Mucosa of rectum (tissue), 2 donors: ENCODE results near the gene LARP7.
"Not testable (repeated sequence)": the region's sequence is repeated elsewhere in the genome, so short reads cannot be mapped to it uniquely, and the experiment has no call there.

Experiments
- H3K27ac ChIP-seq, 2 donors: one replicate each; pipeline ENCODE4 v1.7.0; 2013; ENCODE audit warnings: inconsistent platforms in 2 of 2, low read depth in 2 of 2, low read length in 2 of 2
- H3K27me3 ChIP-seq, 2 donors: one replicate each; pipeline ENCODE4 v1.7.0; 2013; ENCODE audit warnings: low read length in 2 of 2; ENCODE audit not compliant: control insufficient read depth in 2 of 2, insufficient read depth in 2 of 2
- H3K36me3 ChIP-seq, 2 donors: one replicate each; pipeline ENCODE4 v1.7.0; 2013; ENCODE audit warnings: low read length in 2 of 2; ENCODE audit not compliant: control insufficient read depth in 2 of 2, insufficient read depth in 2 of 2
- H3K4me1 ChIP-seq, 2 donors: one replicate each; pipeline ENCODE4 v1.7.0; 2013; ENCODE audit warnings: low read length in 2 of 2, mild to moderate bottlenecking in 1 of 2; ENCODE audit not compliant: control insufficient read depth in 2 of 2, insufficient read depth in 2 of 2
- H3K4me3 ChIP-seq, 2 donors: one replicate each; pipeline ENCODE4 v1.7.0; 2013; ENCODE audit warnings: low read length in 2 of 2
- H3K9ac ChIP-seq, 2 donors: one replicate each; pipeline ENCODE4 v1.7.0; 2013; ENCODE audit warnings: low read length in 2 of 2, low read depth in 1 of 2, mild to moderate bottlenecking in 1 of 2
- H3K9me3 ChIP-seq, 2 donors: one replicate each; pipeline ENCODE4 v1.7.0; 2013; ENCODE audit warnings: low read length in 2 of 2; ENCODE audit not compliant: control insufficient read depth in 2 of 2
- donor health status: healthy.
- donor health status: Normal muscosa, but diverticular disease.

Gene LARP7

DNA sequence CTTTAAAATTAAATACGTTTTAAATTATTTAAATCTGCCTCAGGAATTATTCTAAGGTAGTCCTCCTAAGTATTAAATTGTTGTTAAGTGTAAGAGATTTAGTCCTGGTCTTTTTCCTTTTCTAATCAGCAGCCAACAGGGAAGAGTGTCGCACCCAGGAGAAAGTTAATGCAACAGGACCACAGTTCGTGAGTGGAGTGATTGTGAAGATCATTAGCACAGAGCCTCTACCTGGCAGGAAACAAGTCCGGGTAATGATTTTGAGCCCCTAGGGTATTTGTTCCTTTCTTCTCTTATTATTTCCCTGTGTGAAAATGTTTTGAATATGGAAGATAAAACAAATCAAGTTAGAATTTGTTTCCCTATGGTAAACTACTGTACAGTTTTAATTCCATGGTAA, 13.4 kb downstream of the LARP7 start:
- H3K4me3 ChIP-seq = no peak overlapping the region
- H3K4me1 ChIP-seq = no peaks in the 10 kb centered on the region
- no peaks in the 10 kb centered on the region for H3K9me3 ChIP-seq
- no peak overlapping the region for H3K27ac ChIP-seq
- H3K27me3 ChIP-seq = no peaks in the 10 kb centered on the region
- peaks cover 64 to 78% of the 10 kb centered on the region in 2 donors for H3K36me3 ChIP-seq
- no peak overlapping the region for H3K9ac ChIP-seq

DNA sequence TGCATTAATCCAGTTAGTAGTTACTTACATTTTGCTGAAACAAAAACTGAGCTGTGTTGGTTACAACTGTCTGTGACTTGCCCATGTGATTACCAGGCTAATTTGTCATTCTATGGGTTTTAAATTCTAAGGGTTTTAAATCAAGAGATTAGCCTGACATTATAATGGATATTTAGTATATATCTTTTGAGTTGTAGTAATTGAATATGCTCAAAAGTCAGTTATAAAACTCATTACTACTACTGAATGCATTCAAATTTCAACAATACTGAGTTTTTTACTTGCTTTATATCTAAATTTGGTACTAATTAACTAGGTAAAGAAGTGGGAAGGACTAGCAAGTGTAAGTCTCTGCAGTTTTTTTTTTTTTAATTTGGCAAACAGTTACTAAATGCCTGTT, 14.7 kb downstream of the LARP7 start:
- peaks cover 63 to 71% of the 10 kb centered on the region in 2 donors for H3K36me3 ChIP-seq
- no peaks in the 10 kb centered on the region for H3K4me1 ChIP-seq
- no peaks in the 10 kb centered on the region for H3K9me3 ChIP-seq
- no peaks in the 10 kb centered on the region for H3K27me3 ChIP-seq
- H3K27ac ChIP-seq = no peak overlapping the region
- no peak overlapping the region for H3K9ac ChIP-seq
- H3K4me3 ChIP-seq = no peak overlapping the region

DNA sequence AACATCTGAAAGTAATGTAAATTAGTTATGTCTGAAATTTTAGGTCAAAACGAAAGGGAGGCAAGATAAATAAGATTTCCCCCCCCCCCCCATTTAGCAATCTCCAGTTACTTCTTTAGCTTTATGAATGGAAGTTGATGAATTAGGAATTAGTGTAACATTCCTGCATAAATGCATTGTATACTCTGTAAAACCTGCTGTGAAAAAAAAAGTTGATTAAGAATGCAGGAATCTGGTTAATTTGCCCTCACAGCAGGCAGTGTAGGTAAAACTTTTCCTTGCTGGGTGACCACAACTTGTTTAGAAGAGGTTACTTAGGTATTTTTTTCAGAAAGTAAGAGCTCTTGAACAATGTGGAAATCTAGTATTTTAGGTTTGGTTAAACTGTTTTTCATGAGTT, 15.3 kb downstream of the LARP7 start:
- Histone ChIP-seq H3K36me3 (peaks cover 59 to 69% of the 10 kb centered on the region in 2 donors), H3K9me3 (no peaks in the 10 kb centered on the region), H3K27me3 (no peaks in the 10 kb centered on the region), H3K9ac (no peak overlapping the region), H3K4me3 (no peak overlapping the region), H3K4me1 (no peaks in the 10 kb centered on the region), H3K27ac (no peak overlapping the region)

DNA sequence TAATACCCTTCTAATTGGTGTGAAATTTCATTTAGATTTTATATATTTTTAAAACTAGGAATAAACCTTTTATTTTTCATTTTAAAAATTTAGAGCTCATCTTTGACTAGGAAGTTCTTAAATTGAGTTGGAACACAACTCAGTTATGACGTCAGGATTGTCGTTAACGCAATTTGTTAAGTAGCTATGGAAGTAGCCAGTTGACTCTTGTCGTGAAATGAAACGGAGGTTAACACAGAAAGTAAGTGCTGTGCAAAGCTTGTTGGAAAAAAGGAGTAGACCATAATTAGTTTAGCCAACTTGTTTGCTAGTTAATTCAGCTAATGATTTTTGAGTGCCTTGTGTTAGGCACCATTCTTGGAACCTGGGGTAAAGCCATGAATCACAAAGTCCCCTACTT, 18.3 kb downstream of the LARP7 start:
- Histone ChIP-seq H3K4me3 (no peak overlapping the region), H3K4me1 (no peaks in the 10 kb centered on the region), H3K27ac (no peak overlapping the region), H3K9ac (no peak overlapping the region), H3K27me3 (no peaks in the 10 kb centered on the region), H3K36me3 (peaks cover 44 to 54% of the 10 kb centered on the region in 2 donors), H3K9me3 (no peaks in the 10 kb centered on the region)

DNA sequence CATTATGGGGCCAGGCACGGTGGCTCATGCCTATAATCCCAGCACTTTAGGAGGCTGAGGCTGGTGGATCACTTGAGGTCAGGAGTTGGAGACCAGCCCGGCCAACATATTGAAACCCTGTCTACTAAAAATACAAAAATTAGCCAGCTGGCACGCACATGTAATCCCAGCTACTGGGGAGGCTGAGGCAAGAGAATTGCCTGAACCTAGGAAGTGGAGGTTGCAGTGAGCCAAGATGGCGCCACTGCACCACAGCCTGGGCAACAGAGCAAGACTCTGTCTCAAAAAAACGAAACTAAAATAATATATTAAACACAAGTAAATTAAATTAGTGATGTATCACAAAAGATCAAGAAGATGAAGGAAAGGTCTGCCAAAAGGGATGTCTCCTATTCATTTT, 19.2 kb downstream of the LARP7 start:
- H3K27me3 ChIP-seq, H3K9ac ChIP-seq, H3K27ac ChIP-seq, H3K9me3 ChIP-seq, H3K4me1 ChIP-seq, H3K4me3 ChIP-seq: not testable (repeated sequence)
- H3K36me3 ChIP-seq = peaks cover 39 to 46% of the 10 kb centered on the region in 2 donors

DNA sequence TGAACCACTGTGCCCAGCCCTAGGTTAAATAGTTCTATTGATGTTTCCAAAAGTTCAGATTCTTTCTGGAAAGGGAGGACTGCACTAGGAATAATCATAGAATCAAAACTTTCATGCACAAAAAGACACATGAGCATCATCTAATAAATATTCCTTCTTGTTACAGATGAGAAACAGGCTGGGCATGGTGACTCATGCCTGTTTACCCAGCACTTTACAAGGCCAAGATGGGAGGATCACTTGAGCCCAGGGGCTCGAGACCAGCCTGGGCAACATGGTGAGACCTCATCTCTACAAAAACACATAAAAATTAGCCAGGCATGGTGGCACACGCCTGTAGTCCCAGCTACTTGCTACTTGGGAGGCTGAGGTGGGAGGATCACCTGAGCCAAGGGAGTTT, 27.7 kb downstream of the LARP7 start:
- Histone ChIP-seq H3K27me3 (no peaks in the 10 kb centered on the region), H3K27ac (no peak overlapping the region), H3K4me1 (no peaks in the 10 kb centered on the region), H3K9me3 (no peaks in the 10 kb centered on the region), H3K36me3 (no peaks in the 10 kb centered on the region), H3K4me3 (no peak overlapping the region), H3K9ac (no peak overlapping the region)

DNA sequence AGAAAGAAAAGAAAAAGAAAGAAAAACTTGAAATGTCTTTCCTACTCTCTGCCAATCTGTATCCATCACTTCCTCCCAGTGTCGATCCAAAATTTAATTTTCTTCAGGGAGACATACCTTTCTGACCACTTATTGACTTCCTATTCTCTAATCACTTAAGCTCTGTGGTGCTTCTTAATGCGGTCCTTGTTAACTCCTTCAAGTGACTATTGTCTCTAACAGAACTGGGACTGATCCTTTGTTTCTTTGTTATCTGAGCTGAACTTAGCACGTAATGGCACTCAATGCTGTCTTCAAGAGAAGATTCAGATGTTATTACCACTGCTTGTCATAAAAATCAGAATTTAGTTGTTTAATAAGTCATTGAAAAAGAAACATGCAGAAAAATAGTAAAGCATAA, 31.2 kb downstream of the LARP7 start:
- no peak overlapping the region for H3K27ac ChIP-seq

DNA sequence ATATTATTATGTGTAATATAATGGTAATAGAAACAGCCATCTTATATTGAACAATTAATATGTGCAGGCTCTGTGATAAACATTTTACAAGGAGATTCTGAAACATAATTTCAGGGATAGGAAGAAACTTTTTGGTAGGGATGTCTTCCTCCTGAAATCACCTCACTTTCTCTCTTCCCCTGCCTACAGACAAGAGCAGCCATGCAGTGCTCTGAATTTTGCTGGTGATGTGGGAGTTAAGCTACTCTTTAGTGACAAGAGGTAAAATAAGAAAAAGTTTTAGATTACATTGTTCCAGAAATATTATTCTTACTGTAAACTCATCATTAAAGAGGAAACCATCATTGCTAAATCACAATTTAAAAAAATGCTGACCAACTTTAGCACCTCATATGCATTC, 36.1 kb downstream of the LARP7 start:
- Histone ChIP-seq H3K9me3 (no peaks in the 10 kb centered on the region), H3K4me3 (no peak overlapping the region), H3K27ac (no peak overlapping the region), H3K9ac (no peak overlapping the region), H3K4me1 (no peaks in the 10 kb centered on the region), H3K36me3 (no peaks in the 10 kb centered on the region), H3K27me3 (no peaks in the 10 kb centered on the region)

More for the DNA sequence above, 31.2 kb downstream of the LARP7 start:
- no peak overlapping the region for H3K4me3 ChIP-seq
- H3K9me3 ChIP-seq = no peaks in the 10 kb centered on the region
- no peak overlapping the region for H3K9ac ChIP-seq
- no peaks in the 10 kb centered on the region for H3K27me3 ChIP-seq
- no peaks in the 10 kb centered on the region for H3K4me1 ChIP-seq
- H3K36me3 ChIP-seq = no peaks in the 10 kb centered on the region

DNA sequence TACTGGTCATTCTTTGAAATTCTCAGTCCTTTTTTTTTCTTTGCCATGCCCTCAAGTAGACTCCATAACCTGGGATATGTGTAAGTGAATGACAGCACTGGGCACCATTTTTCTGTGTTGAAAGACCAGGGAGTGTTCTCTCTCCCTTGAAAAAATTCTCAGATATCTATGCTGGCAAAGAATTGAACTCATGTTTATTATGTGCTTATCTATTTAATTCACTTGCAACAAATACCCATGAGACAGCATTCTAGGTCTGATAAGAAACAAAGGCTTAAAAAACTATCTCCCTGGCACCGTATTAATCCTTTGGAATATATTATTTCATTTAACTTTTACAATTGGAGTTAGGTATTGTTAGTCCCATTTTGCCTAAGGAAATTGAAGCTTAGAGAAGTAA, 36.7 kb downstream of the LARP7 start:
- H3K9ac ChIP-seq = no peak overlapping the region
- no peak overlapping the region for H3K4me3 ChIP-seq
- H3K27me3 ChIP-seq = no peaks in the 10 kb centered on the region
- no peaks in the 10 kb centered on the region for H3K4me1 ChIP-seq
- H3K27ac ChIP-seq = no peak overlapping the region
- no peaks in the 10 kb centered on the region for H3K9me3 ChIP-seq
- no peaks in the 10 kb centered on the region for H3K36me3 ChIP-seq

DNA sequence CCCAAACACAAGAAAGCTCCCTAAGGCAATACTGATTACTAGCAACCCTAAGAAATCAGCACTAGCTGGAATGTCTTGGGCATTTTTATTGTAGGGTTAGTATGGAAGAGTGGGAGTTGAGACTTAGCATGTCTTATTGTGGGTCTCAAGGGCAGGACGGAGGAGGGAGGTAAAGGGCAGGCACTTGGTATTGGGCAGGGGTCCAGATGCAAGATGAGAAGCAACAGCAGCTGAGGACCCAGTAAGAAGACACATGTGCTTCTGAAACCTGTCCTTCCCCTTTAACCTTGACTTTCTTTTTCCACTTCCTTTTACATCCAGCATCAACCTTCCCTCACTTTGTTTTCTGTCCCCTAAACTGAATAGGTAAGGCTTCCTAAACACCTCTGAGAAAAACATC, 37.4 kb downstream of the LARP7 start:
- no peak overlapping the region for H3K4me3 ChIP-seq
- H3K27ac ChIP-seq = no peak overlapping the region
- H3K36me3 ChIP-seq = no peaks in the 10 kb centered on the region
- no peak overlapping the region for H3K9ac ChIP-seq
- no peaks in the 10 kb centered on the region for H3K9me3 ChIP-seq
- no peaks in the 10 kb centered on the region for H3K4me1 ChIP-seq
- no peaks in the 10 kb centered on the region for H3K27me3 ChIP-seq

DNA sequence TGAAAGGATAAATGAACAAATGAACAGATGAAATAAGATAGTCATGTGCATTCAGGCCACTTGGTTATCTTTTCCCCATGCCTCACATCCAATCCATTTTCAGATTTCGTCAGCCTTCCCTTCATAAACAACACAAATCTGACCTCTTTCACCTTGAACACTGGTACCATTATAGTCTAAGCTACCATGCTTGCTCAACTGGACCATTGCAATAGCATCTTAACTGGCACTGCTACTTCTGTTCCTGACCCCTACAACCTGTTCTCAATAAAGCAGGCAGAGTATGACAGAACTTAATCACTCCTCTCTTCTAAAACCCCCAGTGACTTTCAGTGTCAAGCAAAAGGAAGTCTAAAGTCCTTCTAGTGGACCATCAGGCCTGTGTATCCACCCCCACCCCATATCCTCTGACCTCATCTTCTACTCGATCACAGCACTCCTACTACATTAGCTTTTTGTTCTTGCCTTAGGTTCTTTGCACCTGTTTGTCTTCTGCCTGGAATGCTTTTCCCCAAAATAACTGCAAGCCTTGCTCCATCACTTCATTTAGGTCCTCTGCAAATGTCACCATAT, 40.7 kb downstream of the LARP7 start:
- no peak overlapping the region for H3K27ac ChIP-seq
- no peaks in the 10 kb centered on the region for H3K36me3 ChIP-seq
- H3K4me1 ChIP-seq = no peaks in the 10 kb centered on the region
- H3K9ac ChIP-seq = no peak overlapping the region
- no peak overlapping the region for H3K4me3 ChIP-seq
- no peaks in the 10 kb centered on the region for H3K27me3 ChIP-seq
- H3K9me3 ChIP-seq = no peaks in the 10 kb centered on the region
